ENCODE data around the gene TRIM45. TPM values are rescaled to one million over a fixed set of nuclear protein-coding genes. Genes with fewer than 3 reads are reported as not detected.

TRIM45 gene
- total and polyA plus RNA-seq, 2 of the 4 experiments (the other 2 are of a cell fraction) = 2.0 to 5.1 TPM

GRCh38 chr1:117142200-117142599 is 20.7 kb upstream of the TRIM45 start:
- ChIA-PET CTCF (interaction anchor here (0.6 to 1.6 kb wide), 2 partner anchors 14 to 46 kb away, joined by 4 to 9 read pairs; no protein-coding TSS in a partner anchor), POLR2A (ENCODE audit: unreplicated experiment) (no interaction called here)
- Histone ChIP-seq H4K91ac (ENCODE audit: insufficient read depth, low read depth, low read length) (no peak overlapping the region), H2AFZ (replicated peaks; ENCODE audit: low read length, poor library complexity) (no peak overlapping the region), H2BK120ac (ENCODE audit: low read depth, low read length) (0 out of 2 replicates have a peak overlapping the region, but pooled peaks have one; percentile 2), H4K5ac (ENCODE audit: low read depth, low read length) (no peak overlapping the region), H3K9ac (ENCODE audit: low read depth, low read length) (no peak overlapping the region), H3K9me3 (ENCODE audit: control insufficient read depth, insufficient read depth, low read length) (no peaks in the 10 kb centered on the region), H2AK5ac (ENCODE audit: low read depth, low read length) (no peak overlapping the region), H2BK15ac (ENCODE audit: low read depth, low read length) (0 out of 3 replicates have a peak overlapping the region, but pooled peaks have one; percentile 1), H2BK20ac (ENCODE audit: low read depth, low read length) (peak overlapping the region; percentile 72; the same call in 1 of the 2 replicates), H3K27me3 (ENCODE audit: control insufficient read depth, insufficient read depth, low read length) (no peaks in the 10 kb centered on the region), H3K79me1 (ENCODE audit: low read depth in 1 of 2, low read length in 2 of 2) (no peaks in the 10 kb centered on the region), H3K18ac (ENCODE audit: low read depth, low read length) (no peak overlapping the region; the same call in 1 of the 2 replicates), H3K4me1 (ENCODE audit: control insufficient read depth, insufficient read depth, low read length) (peaks cover 13% of the 10 kb centered on the region), H2AK9ac (replicated peaks; ENCODE audit: low read depth, low read length, poor library complexity) (no peak overlapping the region), H3K56ac (ENCODE audit: extremely low read depth, insufficient read depth, low read length) (no peak overlapping the region), H3K14ac (replicated peaks; ENCODE audit: low read depth, low read length) (no peak overlapping the region), H3K4ac (ENCODE audit: low read depth, low read length) (no peak overlapping the region), H3K23ac (ENCODE audit: low read depth, low read length) (no peak overlapping the region), H3K27ac (ENCODE audit: insufficient read depth, low read length) (no peak overlapping the region), H4K20me1 (ENCODE audit: insufficient read depth, low read length) (no peaks in the 10 kb centered on the region; the same call in 1 of the 2 replicates), H4K8ac (ENCODE audit: low read depth in 2 of 2, low read length in 2 of 2) (no peak overlapping the region), H3K9me1 (ENCODE audit: insufficient read depth, low read length) (peaks cover 9% of the 10 kb centered on the region), H3K36me3 (ENCODE audit: control insufficient read depth, insufficient read depth, low read length) (no peaks in the 10 kb centered on the region), H2BK5ac (ENCODE audit: low read depth, low read length, poor library complexity, severe bottlenecking) (no peak overlapping the region), H3K4me2 (ENCODE audit: low read depth, low read length) (no peak overlapping the region), H3K4me3 (ENCODE audit: insufficient read depth, low read depth, low read length) (no peak overlapping the region)
- dilution Hi-C loops (cut with HindIII; ENCODE audit: low sequenced_read_pairs, unreplicated experiment) (no loop called here), intact Hi-C loops (cut with micrococcal nuclease) (loop anchor here (5.0 to 10.0 kb wide), 2 partner anchors 223 to 365 kb away; partner anchors contain the start of gene MAN1A2), in situ Hi-C loops (cut with MboI; ENCODE audit: low sequenced_read_pairs) (no loop called here)
- WGBS, 2 experiments (ENCODE audit: extremely low coverage in 2 of 2, insufficient read length in 1 of 2) = 20% methylated on average over 1 of the region's 2 CpGs; no CpG with 5 or more reads in 1 of the 2 experiments
- ATAC-seq (ENCODE audit: low read depth) (peak; percentile 61), DNase-seq (peak; percentile 94)
- no TSS peak for BruUV-seq (replicated peaks)
- TF ChIP-seq USF2 (IDR thresholded peaks at IDR 0.05; ENCODE audit: low read depth, low read length) (no peak), RFX5 (IDR thresholded peaks at IDR 0.05; ENCODE audit: low read depth, low read length) (no peak), CEBPB (IDR thresholded peaks at IDR 0.05; ENCODE audit: low read depth, low read length) (0 out of 2 replicates have a peak, but pooled peaks have one; percentile 8), SMC3 (IDR thresholded peaks at IDR 0.05; ENCODE audit: low read depth, low read length) (no peak), RAD21 (IDR thresholded peaks at IDR 0.05; ENCODE audit: low read length) (no peak), BHLHE40 (IDR thresholded peaks at IDR 0.05; ENCODE audit: low read depth, low read length) (no peak), POLR2A (IDR thresholded peaks at IDR 0.05; ENCODE audit: low read depth, low read length) (no peak), ELK1 (IDR thresholded peaks at IDR 0.05; ENCODE audit: borderline replicate concordance, low read depth, low read length) (no peak), RCOR1 (IDR thresholded peaks at IDR 0.05; ENCODE audit: insufficient replicate concordance, low read length) (peak; percentile 87), CTCF (conservative IDR thresholded peaks at IDR 0.05; ENCODE audit: low read depth, low read length) (no peak), MAFK (IDR thresholded peaks at IDR 0.05; ENCODE audit: low read depth, low read length) (no peak), FOS (IDR thresholded peaks at IDR 0.05; ENCODE audit: low read depth, low read length) (peak; percentile 66), CHD1 (IDR thresholded peaks at IDR 0.05; ENCODE audit: low read depth, low read length) (no peak), MAZ (IDR thresholded peaks at IDR 0.05; ENCODE audit: borderline replicate concordance, low read depth, low read length) (no peak), MXI1 (IDR thresholded peaks at IDR 0.05; ENCODE audit: borderline replicate concordance, low read depth, low read length) (no peak), NFE2L2 (IDR thresholded peaks at IDR 0.05; ENCODE audit: low read depth, low read length) (no peak)

Measured in IMR-90 (cell line).